Activated CD8-positive, alpha-beta memory T cell treated with anti-CD3 and anti-CD28 coated beads for 36 hours (primary cell): ENCODE results near the gene RAP2A. TPM values are rescaled to one million over a fixed set of nuclear protein-coding genes. Genes with fewer than 3 reads are reported as not detected.

ENCODE experiments used
- CTCF ChIA-PET: fragments of 350-600 bp; sonication (Branson Sonifier 250); formaldehyde crosslinking; loops from one replicate; lab custom pipeline; 2021; ENCODE audit warnings: antibody characterized with exemption; lab: Charles Lee
- POLR2A ChIA-PET: fragments of 350-600 bp; sonication (Branson Sonifier 250); formaldehyde crosslinking; loops from one replicate; lab custom pipeline; 2021; ENCODE audit warnings: antibody characterized with exemption; lab: Charles Lee
- total RNA-seq, 2 experiments: library from RNA; stranded (reverse); gene quantifications; one replicate each; pipeline ENCODE4 v1.2.3, GENCODE V29; 2021

RAP2A gene
- total RNA-seq, 2 experiments from 2014 or later: 18.8 to 20.8 TPM

DNA sequence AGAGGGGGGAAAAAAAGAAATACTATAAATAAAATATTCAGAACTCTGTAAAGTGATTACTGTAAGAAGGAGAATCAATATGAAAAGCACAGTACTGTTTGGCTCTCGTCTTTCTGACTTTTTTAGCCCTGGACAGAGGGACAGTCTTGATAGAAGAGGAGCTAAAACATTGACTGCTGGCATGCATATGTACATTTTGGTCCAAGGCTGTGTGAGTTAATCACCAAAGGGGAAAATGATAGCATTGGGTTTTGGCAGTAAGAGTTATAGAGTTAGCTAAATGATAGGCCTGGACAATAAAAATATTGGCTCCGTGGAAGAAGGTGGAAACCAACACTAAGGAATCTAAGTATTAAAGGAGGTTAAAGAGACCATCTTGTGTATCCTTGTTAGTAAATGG, 50.3 kb downstream of the RAP2A start:
- ChIA-PET CTCF (no interaction called here), POLR2A (no interaction called here)

DNA sequence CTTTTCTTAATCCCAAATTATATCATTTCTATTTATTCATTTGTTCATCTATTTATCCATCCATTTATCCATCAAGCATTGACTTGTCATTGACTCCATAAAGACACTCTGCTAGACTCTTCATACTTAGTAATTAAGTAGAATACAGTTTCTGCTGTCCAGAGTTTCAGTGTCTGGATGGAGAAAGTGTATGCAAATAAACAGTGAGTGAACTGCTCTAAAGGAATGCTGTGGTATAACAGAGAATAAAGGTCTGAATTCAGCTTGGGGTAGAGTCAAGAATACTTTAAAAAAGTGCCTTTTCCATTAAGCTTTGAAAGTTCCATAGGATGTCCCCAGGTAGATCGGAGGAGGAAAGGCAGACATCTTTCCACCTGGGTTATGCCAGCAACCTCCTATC, 51.4 kb downstream of the RAP2A start:
- POLR2A ChIA-PET: no interaction called here
- CTCF ChIA-PET: no interaction called here

GRCh38 chr13:97490702-97491307, 56.8 kb downstream of the RAP2A start:
- CTCF ChIA-PET: no interaction called here
- POLR2A ChIA-PET: no interaction called here

GRCh38 chr13:97491452-97491851, 57.5 kb downstream of the RAP2A start:
- CTCF ChIA-PET: no interaction called here

GRCh38 chr13:97492257-97492656, 58.3 kb downstream of the RAP2A start:
- ChIA-PET CTCF (no interaction called here), POLR2A (no interaction called here)

More at GRCh38 chr13:97491452-97491851, 57.5 kb downstream of the RAP2A start:
- POLR2A ChIA-PET: no interaction called here

DNA sequence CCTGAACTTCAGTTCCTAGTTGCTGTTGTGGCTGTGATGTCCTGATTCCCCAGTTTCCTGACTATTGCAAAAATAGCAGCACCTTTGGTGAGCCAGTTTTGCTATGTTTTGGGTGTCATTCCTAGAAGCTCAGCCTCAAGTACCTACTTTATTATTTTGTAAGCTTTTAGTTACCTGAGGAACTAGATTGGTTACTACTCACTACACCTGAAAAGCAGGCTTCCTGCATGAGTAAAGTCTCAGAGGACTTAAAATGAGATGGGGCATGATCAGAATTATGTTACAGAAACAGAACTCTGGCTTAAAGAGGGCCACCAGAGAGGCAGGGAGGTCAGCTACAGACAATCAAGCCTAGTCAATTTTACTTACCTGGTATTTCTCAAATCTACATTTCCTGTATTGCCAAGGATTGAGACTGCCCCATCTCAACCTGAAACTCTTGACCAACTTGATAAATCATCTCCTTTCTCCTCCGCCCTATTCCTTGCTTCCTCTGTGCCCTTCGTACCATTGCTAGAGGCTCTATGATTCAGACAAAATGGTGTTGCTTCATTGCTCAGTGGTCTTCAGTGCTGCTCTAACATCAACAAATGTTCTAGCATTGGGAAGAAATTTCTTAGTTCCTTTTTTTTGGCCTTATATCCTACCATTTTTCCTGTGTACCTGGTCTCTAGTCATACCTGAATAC, 58.9 kb downstream of the RAP2A start:
- CTCF ChIA-PET: no interaction called here

GRCh38 chr13:97493456-97493855, 59.5 kb downstream of the RAP2A start:
- ChIA-PET CTCF (no interaction called here), POLR2A (no interaction called here)

More for the DNA sequence above, 58.9 kb downstream of the RAP2A start:
- POLR2A ChIA-PET: no interaction called here

DNA sequence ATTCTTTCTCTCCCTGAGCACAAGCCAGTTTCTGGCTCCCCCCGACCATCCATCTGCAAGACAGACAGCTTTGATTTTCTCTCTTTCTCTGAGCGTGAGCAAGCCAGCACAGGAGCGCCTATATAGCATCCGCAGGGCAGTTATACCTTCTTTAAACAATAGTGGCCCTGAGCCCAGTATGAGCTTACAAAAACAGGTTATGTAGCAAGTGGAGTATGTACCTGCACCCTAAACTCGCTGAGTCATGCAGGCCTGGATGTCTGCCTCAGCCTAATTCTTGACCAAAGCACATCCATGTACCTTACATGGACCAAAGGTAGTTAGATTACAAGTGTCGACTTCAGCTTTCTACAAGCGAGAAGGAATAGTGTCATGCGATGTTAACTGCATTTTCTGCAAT, 61.7 kb downstream of the RAP2A start:
- CTCF ChIA-PET: interaction anchor here (1.1 kb wide), 1 partner anchor 13 kb away, joined by 3 read pairs; no protein-coding TSS in a partner anchor
- POLR2A ChIA-PET: no interaction called here

- POLR2A ChIA-PET: no interaction called here
- CTCF ChIA-PET: no interaction called here
These were observed 62.5 kb downstream of the RAP2A start for GRCh38 chr13:97496511-97496910.

GRCh38 chr13:97497400-97497799, 63.4 kb downstream of the RAP2A start:
- CTCF ChIA-PET: no interaction called here

DNA sequence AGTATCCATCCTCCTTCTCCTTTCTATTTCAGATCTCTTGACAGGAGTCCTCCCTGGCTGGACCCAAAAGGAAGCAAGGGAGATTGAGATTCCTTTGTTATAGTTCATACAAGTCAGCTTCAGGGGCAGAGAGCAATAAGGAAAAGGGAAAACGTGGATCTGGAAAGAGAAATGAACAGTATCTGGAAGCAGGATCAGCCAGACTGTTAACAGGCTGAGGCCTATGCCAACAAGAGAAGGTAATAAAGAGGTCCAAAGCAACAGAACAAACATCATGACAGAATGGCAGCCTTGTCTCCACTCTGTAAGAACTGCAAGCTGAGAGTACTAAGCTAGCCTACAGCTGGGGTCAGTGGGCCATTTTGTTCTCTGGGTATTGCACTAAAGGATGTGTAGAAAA, 64.5 kb downstream of the RAP2A start:
- POLR2A ChIA-PET: no interaction called here
- CTCF ChIA-PET: no interaction called here

More at GRCh38 chr13:97497400-97497799, 63.4 kb downstream of the RAP2A start:
- POLR2A ChIA-PET: no interaction called here

- ChIA-PET CTCF (no interaction called here), POLR2A (no interaction called here)
These were observed 65.2 kb downstream of the RAP2A start for GRCh38 chr13:97499181-97499580.

DNA sequence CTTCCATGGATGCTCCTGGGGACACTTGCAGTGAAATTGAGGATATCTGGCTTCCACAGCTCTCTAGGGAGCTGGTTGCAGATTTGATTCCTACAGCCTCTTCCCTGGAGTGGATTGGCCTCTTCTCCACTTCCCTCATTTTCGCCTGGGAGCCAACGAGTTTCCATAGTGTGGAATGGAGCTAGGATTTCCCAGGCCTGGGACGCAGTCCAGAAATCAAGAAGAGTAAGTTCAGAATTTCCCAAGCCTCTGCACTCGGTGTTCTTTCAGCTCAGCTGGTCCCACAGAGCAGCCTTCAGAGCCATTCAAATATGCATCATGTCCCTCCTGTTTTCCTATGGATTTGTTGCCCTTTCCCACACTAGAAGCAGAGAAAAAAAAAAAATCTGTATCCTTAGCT, 68.2 kb downstream of the RAP2A start:
- CTCF ChIA-PET: no interaction called here
- POLR2A ChIA-PET: no interaction called here

GRCh38 chr13:97502706-97503105, 68.7 kb downstream of the RAP2A start:
- ChIA-PET CTCF (no interaction called here), POLR2A (no interaction called here)

- POLR2A ChIA-PET: no interaction called here
- CTCF ChIA-PET: no interaction called here
These were observed 71.0 kb downstream of the RAP2A start for GRCh38 chr13:97505017-97505416.

- ChIA-PET CTCF (no interaction called here), POLR2A (no interaction called here)
These were observed 72.5 kb downstream of the RAP2A start for GRCh38 chr13:97506511-97506910.

DNA sequence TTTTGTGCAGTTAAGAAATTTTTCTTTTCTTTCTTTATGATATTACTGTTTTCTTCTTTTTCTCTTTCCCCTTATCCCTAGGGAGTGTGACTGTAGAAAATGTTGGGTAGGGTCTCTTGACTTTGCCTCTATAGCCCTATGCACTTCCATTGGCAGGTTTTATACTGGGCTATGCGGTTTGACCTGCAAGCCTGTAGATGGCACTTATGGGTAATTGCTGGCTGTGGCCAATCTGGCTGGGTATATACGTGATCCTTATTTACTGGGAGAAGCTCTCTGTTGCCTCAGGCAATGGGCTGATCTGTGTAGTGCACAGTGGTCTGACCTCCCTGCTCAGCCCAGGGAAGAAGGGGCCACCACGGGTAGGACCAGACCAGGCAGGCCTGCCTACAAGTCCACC, 78.8 kb downstream of the RAP2A start:
- ChIA-PET CTCF (no interaction called here), POLR2A (no interaction called here)

DNA sequence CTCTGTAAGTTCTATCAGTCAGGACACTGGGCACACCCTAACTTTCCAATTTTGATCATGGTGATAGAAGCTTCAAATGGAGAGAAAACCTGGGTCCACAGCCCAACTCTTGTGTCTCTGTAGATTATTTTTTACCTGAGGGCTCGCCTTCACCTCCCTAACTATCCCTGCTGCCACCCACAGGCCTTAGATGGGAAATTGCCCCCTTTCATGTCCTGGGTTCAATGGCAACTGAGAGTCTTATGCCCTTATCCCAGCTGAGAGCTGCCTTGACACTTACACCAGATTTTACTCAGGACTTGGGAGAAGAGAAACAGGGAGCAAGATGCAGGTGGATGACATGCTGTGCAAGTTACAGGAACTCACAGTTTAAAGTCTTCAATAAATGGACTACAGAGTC, 81.7 kb downstream of the RAP2A start:
- ChIA-PET POLR2A (no interaction called here), CTCF (no interaction called here)

DNA sequence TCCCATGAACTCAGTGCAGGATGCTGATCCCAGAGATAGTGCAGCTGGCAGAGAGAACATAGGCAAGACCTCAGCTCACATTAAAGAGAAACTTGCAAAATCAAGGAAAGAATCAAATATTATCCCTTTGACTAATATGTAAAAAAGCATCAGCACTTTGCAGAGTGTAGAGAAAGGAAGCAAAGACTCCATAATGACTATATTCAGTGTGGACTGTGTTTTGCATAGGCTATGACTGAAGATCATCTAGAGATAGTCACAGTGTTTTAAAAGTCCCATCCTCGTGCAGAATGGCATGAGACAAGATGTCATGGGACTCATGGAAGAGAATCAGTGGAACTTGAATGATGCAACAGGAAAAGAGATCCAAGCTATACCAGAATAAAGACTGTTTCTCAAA, 84.0 kb downstream of the RAP2A start:
- ChIA-PET POLR2A (no interaction called here), CTCF (no interaction called here)
